Activated CD8-positive, alpha-beta memory T cell treated with anti-CD3 and anti-CD28 coated beads for 1 hour (primary cell): ENCODE results near the gene USP43.
"Not testable (repeated sequence)": the region's sequence is repeated elsewhere in the genome, so short reads cannot be mapped to it uniquely, and the experiment has no call there.

ENCODE experiments used
- DNase-seq, 2 donors: peaks; one replicate each; pipeline ENCODE4 v3.0.0-alpha.2; 2020; ENCODE audit warnings: low read depth in 1 of 2; ENCODE audit errors: extremely low read depth in 1 of 2

Gene USP43

DNA sequence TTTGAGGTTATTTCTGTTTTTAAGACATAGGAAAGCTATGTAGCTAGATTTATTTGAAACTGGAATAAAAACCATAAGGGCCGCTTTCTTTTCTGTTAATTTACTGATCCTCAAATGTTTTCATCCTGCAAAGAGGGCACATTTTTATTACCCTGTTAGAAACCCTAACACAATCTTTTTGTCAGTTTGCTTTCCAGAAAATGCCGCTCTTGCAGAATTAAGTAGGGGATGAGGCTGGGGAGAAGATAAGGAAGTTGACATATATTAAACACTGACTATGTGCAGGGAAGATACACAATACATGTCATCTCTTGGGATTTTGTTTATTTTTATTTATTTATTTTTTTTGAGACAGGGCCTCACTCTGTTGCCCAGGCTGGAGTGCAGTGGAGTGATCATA, 15.7 kb downstream of the USP43 start:
- no peak for DNase-seq

DNA sequence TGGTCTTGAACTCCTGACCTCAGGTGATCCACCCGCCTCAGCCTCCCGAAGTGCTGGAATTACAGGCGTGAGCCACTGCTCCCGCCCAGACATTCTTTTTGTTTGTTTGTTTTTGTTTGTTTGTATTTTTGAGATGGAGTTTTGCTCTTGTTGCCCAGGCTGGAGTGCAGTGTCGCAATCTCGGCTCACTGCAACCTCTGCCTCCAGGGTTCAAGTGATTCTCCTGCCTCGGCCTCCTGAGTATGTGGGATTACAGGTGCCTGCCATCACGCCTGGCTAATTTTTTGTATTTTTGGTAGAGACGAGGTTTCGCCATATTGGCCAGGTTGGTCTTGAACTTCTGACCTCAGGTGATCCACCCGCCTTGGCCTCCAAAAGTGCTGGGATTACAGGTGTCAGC, 18.2 kb downstream of the USP43 start:
- not testable (repeated sequence) for DNase-seq

DNA sequence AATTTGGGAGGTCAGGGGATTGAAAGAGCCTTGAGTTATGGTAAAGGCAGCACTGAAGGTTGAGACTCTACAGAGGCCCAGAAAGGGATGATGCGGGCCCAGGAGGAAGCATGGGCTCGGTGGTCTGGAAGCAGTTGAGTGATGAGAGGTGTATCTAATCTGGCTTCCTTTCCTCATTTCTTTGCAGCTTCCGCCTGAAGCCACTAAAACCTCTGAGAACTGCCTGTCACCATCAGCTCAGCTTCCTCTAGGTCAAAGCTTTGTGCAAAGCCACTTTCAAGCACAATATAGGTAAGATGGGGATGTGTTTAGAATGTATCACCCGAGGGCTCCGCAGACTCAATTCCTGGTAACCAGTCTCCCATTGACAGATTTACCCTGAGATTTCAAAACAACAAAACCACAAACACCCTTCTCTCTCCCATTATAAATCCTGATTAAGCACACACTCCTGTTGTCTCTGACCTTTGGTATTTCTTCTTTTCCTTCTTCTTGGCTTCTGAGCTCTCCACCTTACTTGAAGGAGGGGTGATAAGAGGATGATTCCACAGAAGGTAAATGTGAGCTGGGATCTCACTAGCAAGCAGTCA, 21.2 kb downstream of the USP43 start:
- no peak for DNase-seq

DNA sequence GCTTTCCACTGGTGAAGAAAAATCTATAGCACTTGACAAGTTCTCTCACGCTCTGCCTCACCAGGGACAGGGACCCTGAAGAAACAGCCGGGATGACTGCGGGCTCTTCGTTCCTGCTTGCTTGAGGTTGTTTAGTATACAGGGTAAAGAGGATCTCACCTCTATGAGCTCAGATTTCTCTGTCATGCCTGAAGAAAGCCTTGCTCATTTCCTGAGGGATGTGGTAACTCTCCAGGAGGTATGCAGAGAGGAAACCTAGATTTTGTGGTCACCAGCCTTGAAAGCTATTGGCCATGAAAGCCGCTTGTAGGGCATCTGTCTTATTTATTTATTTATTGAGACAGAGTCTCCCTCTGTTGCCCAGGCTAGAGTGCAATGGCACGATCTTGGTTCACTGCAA, 23.2 kb downstream of the USP43 start:
- DNase-seq = no peak

DNA sequence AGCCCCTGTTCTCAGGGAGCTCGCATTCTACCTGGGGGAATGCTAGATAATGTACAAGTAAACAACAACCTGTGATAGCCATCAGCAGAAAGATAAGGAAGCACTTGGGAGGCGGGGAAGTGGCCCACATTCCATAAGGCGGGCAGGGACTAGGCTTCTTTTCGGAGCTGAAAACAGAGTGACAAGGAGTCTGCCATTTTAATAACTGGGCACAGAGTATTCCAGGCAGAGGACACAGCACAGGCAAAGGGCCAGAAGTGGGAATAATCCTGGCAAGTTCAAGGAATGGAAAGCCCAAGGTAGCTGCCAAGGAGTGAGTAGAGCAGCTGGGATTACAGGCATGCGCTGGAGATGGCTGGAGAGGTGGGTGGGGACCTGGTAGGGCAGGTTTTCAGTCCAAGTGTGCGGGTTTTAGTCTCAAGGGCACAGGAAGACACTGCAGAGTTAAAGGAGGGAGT, 24.3 kb downstream of the USP43 start:
- DNase-seq = no peak

DNA sequence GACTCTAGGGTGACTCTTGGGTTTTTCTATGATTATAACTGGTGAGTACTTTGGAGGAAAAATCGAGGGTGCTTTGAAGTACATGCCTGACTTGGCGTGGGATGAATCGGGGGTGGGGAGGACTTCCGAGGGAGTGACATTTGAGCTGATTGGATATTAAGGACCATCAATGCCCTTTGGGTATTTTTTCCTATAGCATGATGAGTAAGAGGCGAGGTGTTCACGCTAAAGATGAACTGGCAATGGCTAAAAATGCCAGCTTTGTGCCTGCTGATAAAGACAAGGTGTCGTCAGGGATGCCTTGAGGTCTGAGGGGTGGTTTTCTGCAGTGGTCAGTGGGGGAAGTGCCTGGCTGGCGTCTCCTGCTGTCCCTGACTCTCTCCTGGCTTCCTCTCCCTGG, 25.3 kb downstream of the USP43 start:
- DNase-seq = no peak

DNA sequence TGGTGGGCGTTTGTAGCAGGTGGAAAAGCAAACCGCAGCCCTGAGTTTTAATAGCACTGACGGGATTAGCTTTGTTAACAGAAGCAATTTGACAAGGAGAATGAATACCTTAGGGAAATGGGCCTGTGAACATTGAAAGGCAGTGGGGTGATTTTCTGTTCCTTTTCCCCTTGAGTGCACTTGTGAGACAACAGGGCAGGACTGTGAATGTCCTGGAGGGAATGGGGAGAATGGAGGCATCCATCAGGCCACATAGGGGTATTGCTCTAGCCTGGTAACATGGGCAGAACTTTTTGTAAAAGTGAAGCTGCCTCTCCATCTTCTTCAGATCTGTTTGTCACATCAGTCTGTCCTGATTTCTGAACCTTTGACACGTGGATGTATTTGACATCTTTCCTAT, 26.2 kb downstream of the USP43 start:
- DNase-seq = no peak

DNA sequence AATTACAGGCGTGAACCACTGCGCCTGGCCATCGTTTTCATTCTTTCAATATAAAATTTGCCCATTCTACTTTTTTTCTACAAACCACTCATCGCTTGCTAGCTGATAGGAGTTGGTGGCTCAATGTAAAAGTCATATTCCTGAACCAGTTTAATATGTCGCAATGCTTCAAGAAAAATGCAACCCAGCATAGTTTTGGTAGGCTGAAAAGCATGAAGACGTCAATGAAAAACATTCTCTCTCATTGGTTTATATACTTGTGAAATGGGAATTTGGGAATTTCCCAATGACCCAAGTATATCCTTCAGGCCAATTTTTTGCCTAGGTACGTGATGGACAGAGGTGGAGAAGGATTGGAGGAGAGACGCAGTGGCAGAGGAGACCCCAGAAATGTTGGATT, 26.9 kb downstream of the USP43 start:
- DNase-seq = no peak

DNA sequence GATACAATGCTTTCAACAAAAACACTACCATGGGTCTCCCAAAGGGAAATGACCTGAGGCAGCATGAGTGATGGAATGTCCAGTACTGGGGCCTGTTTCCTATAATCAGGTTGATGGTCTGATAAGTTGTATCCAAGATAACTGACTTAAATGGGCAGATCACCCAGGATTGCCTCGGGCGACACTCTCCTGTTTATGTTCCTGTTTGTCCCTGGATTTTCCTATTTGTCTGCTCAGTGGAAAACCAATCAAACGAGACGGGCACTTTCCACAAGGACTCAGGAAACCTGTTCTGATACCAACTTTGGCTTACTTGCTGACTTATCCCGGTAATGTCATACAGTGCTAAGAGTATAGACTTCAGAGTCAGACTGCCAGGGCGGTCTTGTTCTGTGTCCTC, 27.4 kb downstream of the USP43 start:
- no peak for DNase-seq

DNA sequence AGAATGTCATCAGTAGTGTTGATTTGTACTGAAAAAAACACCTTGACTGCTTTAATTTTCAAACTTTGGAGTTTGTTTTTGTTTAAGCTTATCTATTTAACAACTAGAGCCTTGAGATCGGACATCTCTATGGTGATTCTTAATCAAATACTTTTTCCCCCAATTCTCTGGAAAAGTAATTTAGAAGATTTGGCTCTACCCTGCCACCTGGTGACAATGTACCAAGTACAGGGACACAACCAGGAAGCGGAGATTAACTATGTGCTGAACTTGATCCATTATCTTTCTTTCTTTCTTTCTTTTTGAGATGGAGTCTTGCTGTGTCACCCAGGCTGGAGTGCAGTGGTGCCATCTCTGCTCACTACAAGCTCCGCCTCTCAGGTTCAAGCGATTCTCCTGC, 30.8 kb downstream of the USP43 start:
- no peak for DNase-seq

DNA sequence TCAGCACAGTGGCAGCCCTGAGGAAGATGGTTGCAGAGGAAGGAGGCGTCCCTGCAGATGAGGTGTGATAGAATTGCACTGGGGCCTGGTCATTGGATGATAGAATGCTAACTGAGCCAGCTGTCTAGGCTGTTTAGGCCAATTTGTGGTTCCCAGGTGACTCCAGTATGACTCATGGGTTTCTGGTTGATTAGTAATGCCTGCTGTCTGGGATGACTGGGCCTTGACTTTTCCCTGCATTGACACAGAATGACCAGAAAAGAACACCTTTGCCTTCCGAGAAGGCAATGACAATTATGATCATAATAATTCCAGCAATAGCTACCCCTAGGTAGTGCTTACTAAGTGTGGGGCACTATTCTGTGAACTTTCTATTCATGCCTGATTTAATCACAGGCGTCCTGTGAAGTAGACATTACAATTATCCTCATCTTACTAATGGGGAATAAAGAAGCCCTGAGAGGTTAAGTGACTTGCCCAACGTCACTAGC, 31.5 kb downstream of the USP43 start:
- no peak for DNase-seq

DNA sequence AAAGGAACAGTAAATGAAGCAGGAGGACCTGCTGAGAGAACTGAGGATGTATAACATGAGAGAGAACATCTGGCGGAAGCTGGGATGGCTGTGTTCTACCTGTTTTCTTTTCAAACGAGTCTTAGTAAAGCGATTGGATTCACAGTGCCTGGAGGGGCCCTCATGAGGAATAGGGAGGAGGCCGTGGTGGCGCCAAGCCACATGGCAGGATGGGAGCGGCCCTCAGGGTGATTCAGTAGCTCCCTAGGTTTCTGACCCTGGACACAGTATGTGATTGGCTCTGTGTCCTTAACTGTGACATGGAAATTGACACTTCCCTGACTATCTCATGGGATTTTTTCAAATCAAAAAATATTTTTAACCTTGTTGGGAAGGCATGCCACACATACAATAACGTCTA, 32.1 kb downstream of the USP43 start:
- DNase-seq = no peak

DNA sequence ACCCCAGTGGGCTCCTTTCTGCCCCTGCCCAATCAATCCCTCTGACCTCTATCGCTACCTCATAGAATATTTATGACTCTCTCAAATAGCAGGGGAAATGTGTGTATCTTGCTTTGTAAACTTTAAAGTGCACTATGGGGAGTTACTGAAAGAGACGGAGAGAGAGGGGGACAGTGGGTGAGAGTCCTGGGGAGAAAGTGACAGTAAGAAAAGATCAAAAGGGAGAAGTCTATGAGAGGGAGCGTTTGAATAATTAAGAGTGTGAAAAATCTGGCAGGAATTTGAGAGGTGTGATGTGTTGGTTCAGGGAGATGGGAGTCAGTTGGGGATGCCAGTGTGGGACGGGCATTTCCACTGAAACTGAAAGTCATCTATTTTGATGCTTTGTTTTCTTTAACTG, 32.6 kb downstream of the USP43 start:
- no peak for DNase-seq

DNA sequence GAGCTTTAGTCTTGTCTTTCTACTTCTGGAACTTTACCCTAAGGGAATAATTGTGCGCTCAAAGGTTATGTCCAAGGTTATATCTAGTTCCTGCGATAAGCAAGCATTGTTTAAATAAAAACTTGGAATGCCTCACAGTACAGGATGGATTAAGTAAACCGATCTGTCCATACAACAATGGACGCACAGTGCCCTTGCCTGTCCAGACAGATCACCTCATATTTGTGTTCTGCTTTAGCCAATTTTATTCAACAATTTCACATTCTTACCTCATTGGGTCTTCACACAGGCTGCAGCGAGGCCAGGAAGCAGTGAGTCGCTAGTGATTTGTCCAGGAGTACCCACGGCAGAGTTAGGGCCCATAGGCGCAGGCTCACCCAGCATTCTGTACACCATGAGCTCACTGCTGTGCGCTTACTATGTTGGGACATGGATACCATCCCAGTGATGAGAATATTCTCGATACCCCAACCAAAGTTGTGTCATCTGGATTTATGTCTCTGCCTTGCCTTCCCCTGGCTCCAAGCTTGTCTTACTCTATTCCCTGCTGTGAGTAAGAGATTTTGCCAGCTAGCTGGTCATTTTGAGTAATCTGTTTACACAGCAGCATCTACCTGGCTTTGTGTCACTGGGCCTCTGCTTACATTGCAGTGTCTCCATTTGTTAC, 39.8 kb downstream of the USP43 start:
- no peak for DNase-seq

DNA sequence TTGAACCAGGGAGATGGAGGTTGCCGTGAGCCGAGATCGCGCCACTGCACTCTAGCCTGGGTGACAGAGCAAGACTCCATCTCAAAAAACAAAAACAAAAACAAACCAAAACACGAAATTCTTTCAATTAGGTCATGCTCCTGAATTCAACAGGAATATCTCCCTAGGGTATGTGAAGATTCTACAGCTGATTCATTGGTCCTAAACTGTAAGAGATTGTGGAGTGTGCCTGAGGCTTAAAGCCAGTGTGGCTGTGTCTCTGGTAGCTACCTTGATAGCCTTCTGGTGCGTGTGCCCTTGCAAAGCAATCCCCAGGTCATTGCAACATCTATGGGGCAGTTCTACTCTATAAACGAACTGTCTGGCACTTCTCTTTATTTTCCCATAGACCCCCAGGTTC, 48.4 kb downstream of the USP43 start:
- no peak for DNase-seq

DNA sequence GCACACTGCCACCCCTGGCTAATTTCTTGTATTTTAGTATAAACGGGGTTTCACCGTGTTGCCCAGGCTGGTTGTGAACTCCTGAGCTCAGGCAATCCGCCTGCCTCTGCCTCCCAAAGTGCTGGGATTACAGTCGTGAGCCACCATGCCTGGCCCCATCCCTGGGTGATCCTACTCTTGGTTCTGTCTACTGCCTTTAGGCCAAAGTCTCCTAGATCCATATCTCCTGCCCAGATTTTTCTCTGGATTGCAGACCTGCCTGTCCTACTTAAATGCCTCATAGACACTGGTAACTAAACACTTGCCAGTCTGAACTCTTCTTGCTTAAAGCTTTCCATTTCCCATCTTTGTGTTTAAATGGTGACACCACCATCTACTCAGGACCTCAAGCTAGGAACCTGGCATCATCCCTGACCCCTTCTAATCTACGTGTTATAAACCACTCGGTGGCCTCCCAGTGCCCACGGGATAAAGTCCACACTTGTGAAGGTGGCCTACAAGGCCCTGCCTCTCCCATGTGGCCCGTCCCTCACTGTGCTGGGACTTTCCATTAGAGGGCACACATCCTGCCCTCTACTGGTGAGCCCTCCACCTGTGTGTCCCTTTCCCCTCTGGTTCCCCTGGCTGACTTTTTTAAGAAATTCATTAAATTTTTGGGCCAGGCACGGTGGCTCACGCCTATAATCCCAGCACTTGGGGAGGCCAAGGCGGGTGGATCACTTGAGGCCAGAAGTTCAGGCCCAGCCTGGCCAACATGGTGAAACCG, 51.1 kb downstream of the USP43 start:
- no peak for DNase-seq

DNA sequence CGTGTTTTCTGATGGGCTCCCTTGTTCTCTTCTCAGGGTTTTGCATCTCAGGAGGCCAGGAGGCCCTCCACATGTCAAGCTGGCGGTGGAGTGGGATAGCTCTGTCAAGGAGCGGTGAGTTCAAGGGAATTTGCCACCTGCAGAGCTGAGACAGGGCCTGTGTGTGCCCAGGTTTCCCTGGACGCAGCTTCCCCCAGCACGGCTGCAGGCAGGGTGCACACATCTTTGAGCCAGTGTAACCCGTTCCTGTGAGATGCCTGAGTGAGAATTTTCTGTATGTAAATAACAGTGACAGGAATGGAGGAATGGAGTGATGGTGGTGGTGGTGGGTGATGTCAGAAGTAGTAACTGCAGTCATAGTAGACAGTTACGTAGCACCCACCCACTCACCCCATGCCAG, 54.8 kb downstream of the USP43 start:
- DNase-seq = no peak

DNA sequence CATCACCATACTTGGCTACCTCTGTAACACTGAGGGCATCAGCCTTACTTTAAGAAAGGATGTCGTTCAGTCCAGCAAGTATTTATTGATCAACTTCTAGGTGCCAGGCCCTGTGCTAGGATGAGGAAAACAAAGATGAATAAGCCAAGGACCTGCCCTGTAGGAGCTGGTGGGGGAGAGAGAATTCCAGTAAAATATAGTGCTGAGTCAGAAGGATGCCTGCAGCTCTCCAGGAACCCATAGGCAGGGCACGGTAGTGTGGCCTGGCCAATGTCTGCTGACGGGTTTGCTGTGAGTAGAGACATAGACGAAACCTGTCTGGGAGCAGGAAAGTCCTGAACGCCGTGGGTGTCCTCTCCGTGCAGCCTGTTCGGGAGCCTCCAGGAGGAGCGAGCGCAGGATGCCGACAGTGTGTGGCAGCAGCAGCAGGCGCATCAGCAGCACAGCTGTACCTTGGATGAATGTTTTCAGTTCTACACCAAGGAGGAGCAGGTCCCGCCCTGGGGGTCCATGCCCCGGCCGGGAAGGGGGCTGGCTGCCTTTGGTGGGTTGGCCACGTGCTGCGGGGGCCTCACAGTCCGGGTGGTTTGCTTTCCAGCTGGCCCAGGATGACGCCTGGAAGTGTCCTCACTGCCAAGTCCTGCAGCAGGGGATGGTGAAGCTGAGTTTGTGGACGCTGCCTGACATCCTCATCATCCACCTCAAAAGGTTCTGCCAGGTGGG, 55.6 kb downstream of the USP43 start:
- DNase-seq = no peak

DNA sequence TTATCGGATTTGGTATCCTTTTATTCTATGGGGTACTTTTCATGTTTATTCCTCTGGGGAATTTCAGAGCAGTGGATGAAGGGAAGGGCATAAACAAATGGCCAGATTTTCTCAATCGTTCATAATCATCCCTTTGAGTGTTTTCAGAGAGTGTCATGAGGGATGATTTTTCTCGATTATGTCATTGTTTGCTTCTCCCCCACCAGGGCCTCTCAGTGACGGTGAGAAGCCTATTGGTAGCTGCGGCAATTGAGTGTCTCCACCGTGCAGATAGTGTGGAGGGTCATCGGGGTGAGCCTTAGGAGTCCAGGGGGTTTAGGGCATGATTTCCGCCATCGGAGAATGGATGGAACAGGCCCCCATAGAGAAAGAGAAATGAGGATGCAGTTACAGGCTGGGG, 57.2 kb downstream of the USP43 start:
- no peak for DNase-seq

DNA sequence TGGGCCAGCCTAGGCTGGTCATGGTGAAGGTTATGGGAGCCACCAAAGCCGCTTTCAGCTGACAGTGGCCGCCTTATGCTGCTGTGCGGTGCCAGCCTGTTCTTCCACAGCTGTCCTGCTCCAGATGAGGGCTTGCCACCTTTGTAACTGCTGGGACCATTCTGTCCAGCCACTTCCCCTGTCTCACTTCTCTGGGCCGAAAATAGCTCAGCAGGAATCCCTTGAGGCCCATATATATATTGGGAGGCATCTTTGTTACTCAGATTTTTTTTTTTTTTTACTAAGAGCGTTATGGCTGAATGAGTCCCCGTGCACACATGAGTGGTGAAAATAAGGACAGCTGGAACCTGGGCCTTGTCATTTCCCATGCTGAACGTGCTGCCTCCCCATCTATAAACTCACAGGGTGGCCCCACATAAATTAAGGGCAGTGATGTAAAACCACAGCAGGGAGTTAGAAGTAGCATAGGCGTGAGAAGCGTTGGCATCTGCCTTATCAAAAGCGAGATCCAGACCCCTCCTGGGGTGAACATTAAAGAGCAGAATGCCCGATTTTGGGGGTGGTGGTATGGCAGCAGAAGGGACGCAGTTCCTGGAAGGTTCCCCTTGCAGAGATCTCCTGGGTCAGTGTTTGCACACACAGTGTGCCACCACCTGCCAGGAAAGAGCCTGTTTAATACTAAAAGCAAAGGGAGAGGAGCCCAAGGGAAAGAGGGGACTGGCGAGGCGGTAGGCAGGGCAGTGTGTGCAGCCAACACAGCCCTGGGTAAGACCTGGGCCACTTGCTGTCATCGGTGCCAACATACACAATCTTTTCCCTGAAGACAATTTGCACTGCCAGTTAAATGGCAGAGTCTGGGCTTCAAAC, 57.8 kb downstream of the USP43 start:
- no peak for DNase-seq

DNA sequence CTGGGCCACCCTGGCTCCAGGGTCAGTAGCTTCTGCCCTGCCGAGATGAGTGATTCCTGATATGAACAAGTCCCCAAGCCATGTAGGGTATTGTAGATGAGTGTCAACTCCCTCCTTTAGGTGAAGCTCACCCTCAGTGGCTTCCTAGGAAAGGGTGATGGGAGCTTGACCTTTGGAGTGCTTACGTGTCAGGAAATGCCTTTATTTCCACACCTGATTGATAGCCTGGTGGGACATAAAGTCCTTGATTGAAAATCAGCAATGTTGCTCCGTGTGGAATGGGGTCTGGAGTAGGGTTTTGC, 58.4 kb downstream of the USP43 start:
- DNase-seq = no peak
